ENCODE results near the gene PABPN1. TPM values are rescaled to one million over a fixed set of nuclear protein-coding genes. Genes with fewer than 3 reads are reported as not detected.
A peak's percentile ranks its signal among the peaks of the same experiment; 100 is the strongest.

PABPN1 gene
- total and polyA plus RNA-seq, 9 of the 15 experiments (the other 6 are each of a cell fraction or from before 2014, with no cell fraction given), result 32.6 to 388 (median 178) TPM

DNA sequence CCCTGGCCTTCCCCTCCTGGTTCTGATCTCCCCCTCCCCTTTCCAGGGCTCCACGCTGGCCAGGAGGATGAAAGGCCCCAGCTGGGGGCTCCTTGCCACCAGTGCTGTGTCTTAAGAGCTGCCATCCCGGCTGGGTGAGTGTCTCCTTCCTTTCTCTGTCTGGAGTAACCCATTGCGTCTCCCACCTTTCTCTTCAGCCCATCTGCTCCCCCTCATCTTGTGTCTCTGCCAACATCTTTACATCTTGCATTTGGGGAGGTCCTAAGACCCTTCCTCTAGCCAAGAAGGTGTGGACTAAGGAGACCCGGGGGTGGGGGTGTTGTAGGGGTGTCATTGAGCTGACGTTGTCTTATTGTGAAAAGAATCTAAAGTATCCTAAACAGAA lies 14.1 kb upstream of the PABPN1 start (continued):
- TF ChIP-seq KLF6 (CRISPR knock-in tag; IDR thresholded peaks at IDR 0.05; ENCODE audit: borderline replicate concordance) (no peak), TARDBP (IDR thresholded peaks at IDR 0.05) (no peak), RBBP5 (IDR thresholded peaks at IDR 0.05; ENCODE audit: borderline replicate concordance, insufficient read depth, low read length, poor library complexity, severe bottlenecking) (no peak), RFX7 (CRISPR knock-in tag; IDR thresholded peaks at IDR 0.05) (no peak), ZNF785 (CRISPR knock-in tag; IDR thresholded peaks at IDR 0.05) (no peak), CHCHD3 (CRISPR knock-in tag; IDR thresholded peaks at IDR 0.05) (no peak), RHOXF2B (CRISPR knock-in tag; conservative IDR thresholded peaks at IDR 0.05) (no peak), SIRT6 (IDR thresholded peaks at IDR 0.05; ENCODE audit: low read depth, low read length) (no peak), MTF1 (CRISPR knock-in tag; IDR thresholded peaks at IDR 0.05; ENCODE audit: borderline replicate concordance) (no peak), SMARCC2 (IDR thresholded peaks at IDR 0.05; ENCODE audit: low read depth) (0 out of 2 replicates have a peak, but pooled peaks have one; percentile 4), HNRNPLL (IDR thresholded peaks at IDR 0.05; ENCODE audit: low read depth, low read length, poor library complexity, severe bottlenecking) (peak; percentile 4), NFE2 (IDR thresholded peaks at IDR 0.05; ENCODE audit: low read depth) (no peak), FUS (optimal IDR thresholded peaks at IDR 0.05; ENCODE audit: low read depth, low read length) (no peak), PCBP1 (IDR thresholded peaks at IDR 0.05; ENCODE audit: low read depth, low read length, poor library complexity, severe bottlenecking) (no peak), PHTF2 (CRISPR knock-in tag; IDR thresholded peaks at IDR 0.05) (no peak), TCF3 (CRISPR knock-in tag; IDR thresholded peaks at IDR 0.05) (no peak), CREBBP (IDR thresholded peaks at IDR 0.05; ENCODE audit: low read depth, low read length) (no peak), NBN (IDR thresholded peaks at IDR 0.05; ENCODE audit: low read depth) (no peak)
- TF ChIP-seq, protein P1, sequence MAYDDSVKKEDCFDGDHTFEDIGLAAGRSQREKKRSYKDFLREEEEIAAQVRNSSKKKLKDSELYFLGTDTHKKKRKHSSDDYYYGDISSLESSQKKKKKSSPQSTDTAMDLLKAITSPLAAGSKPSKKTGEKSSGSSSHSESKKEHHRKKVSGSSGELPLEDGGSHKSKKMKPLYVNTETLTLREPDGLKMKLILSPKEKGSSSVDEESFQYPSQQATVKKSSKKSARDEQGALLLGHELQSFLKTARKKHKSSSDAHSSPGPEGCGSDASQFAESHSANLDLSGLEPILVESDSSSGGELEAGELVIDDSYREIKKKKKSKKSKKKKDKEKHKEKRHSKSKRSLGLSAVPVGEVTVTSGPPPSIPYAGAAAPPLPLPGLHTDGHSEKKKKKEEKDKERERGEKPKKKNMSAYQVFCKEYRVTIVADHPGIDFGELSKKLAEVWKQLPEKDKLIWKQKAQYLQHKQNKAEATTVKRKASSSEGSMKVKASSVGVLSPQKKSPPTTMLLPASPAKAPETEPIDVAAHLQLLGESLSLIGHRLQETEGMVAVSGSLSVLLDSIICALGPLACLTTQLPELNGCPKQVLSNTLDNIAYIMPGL (CRISPR knock-in tag; IDR thresholded peaks at IDR 0.05), result no peak
- TF ChIP-seq, protein P2, sequence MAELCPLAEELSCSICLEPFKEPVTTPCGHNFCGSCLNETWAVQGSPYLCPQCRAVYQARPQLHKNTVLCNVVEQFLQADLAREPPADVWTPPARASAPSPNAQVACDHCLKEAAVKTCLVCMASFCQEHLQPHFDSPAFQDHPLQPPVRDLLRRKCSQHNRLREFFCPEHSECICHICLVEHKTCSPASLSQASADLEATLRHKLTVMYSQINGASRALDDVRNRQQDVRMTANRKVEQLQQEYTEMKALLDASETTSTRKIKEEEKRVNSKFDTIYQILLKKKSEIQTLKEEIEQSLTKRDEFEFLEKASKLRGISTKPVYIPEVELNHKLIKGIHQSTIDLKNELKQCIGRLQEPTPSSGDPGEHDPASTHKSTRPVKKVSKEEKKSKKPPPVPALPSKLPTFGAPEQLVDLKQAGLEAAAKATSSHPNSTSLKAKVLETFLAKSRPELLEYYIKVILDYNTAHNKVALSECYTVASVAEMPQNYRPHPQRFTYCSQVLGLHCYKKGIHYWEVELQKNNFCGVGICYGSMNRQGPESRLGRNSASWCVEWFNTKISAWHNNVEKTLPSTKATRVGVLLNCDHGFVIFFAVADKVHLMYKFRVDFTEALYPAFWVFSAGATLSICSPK (IDR thresholded peaks at IDR 0.05; ENCODE audit: borderline replicate concordance), result no peak
- TF ChIP-seq, protein P3, sequence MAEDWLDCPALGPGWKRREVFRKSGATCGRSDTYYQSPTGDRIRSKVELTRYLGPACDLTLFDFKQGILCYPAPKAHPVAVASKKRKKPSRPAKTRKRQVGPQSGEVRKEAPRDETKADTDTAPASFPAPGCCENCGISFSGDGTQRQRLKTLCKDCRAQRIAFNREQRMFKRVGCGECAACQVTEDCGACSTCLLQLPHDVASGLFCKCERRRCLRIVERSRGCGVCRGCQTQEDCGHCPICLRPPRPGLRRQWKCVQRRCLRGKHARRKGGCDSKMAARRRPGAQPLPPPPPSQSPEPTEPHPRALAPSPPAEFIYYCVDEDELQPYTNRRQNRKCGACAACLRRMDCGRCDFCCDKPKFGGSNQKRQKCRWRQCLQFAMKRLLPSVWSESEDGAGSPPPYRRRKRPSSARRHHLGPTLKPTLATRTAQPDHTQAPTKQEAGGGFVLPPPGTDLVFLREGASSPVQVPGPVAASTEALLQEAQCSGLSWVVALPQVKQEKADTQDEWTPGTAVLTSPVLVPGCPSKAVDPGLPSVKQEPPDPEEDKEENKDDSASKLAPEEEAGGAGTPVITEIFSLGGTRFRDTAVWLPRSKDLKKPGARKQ (CRISPR knock-in tag; IDR thresholded peaks at IDR 0.05), result no peak

Data from K562 (cell line).